Sciatic nerve (tissue), 2 donors: ENCODE results near the gene LPIN1. TPM values are rescaled to one million over a fixed set of nuclear protein-coding genes. Genes with fewer than 3 reads are reported as not detected.

Experiments
- ATAC-seq: fragments of 200-7000 bp; cut with Tn5 transposase; one replicate; pipeline ENCODE4 v1.9.1; 2020; ENCODE audit warnings: mild to moderate bottlenecking, moderate library complexity
- DNase-seq: peaks from one replicate; pipeline ENCODE4 v3.0.0-alpha.2; 2020; ENCODE audit warnings: low spot score
- intact Hi-C: fragments of 100-400 bp; cut with DNase I; formaldehyde crosslinking; loops from one replicate; pipeline ENCODE4 v1.14.2; 2022
- microRNA-seq: library from miRNA; unstranded; fragments of <30 nt; microRNA quantifications from one replicate; pipeline ENCODE4 v1.2.0, GENCODE V29; 2020
- total RNA-seq: library from RNA; stranded (reverse); fragmentation: NEBNext Ultra II Directional; extraction: Animal tissue kit (Norgen Biotek cat#: 25700); gene quantifications from one replicate; pipeline ENCODE4 v1.2.1, GENCODE V29; 2021
- donor health status: DM: no; HTN: no; CAD: no.
- donor health status: DM: no; HTN: no; CAD: no.

LPIN1 gene
- total RNA-seq, 1 donor from 2014 or later: 141 TPM

DNA sequence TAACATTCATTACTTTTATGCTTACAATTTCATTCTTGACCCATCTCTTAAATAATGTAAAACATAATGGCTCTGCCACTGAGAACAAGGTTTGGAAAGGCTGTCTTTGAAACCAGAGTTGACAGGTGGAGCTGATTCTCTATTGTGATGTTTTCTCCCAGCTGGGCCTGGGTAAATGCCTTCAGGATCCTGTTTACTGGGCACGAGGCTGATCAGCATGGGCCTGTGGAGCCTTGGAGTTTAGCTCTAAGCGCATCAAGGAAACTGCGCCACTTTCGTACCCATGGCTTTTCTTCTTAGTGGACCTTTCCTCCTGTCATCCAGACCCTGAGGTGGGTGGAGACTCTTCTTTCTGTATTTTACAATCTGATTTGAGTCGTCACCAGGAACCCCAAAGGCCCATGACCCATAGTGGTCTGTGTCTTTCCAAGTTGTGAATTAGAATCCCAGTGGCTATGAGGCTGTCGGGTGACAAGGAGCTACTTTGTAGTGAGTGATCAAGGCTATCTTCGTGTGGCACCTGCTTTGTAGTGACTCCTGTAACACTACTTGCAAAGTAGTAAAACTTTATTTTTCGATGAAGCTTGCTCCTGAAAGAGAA, 123.1 kb downstream of the LPIN1 start:
- intact Hi-C loops: loop anchor here (10.0 kb wide), 1 partner anchor 455 kb away; no protein-coding TSS in a partner anchor
- no peak for ATAC-seq
- DNase-seq: no peak

DNA sequence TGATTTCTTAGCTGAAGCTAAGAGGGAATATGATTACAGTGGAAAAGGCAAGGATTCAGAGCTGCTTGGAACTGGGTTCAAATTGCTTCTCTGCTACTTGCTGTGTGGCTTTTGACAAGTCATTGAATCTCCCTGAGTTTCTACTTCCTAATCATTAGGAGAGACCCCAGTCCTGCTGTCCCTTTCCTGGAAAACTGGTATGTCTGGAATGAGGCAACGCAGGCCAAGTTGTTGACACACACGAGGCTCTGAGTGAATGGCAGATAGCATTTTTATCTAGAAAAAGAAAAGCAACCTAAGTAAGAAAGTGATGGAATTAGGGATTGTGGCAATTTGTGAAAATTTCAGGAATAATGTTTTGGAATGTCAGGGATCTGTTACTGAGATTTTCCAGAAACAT, 123.6 kb downstream of the LPIN1 start:
- DNase-seq (no peak), ATAC-seq (no peak)
- intact Hi-C loops: no loop called here

DNA sequence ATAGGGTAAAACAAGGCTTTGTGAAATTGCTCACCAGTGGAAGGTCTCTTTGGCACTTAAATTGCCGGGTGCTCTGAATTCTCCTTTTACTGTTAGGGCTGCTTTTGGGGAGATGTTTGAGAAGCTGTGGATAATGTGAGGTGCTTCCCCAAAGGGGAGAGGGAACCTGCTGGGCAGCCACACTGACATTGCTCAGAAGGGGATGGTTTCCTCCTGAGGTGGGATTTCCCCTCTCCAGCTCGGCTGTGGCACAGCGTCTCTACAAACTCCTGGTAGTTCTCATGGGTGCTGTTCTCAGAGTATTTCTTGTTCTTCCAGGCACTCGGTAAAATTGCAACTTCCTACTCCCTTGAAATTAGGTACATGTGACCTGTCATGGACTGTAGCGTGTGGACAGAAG, 124.2 kb downstream of the LPIN1 start:
- ATAC-seq (no peak), DNase-seq (no peak)
- intact Hi-C loops: no loop called here

DNA sequence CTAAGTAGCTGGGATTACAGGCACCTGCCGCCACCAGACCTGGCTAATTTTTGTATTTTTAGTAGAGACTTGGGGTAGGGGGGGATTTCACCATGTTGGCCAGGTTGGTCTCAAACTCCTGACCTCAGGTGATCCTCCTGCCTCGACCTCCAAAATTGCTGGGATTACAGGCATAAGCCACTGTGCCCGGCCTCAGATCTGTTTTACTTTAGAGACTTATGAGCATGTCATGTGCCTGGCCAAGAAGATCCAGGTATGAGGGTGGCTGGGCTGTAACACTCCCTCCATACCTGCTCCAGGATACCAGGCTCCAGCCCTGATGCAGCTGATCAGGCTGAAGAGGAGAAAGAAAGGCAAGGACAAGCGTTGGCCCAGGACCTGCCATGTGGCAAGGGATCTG, 125.0 kb downstream of the LPIN1 start:
- intact Hi-C loops: no loop called here
- DNase-seq (no peak), ATAC-seq (no peak)

DNA sequence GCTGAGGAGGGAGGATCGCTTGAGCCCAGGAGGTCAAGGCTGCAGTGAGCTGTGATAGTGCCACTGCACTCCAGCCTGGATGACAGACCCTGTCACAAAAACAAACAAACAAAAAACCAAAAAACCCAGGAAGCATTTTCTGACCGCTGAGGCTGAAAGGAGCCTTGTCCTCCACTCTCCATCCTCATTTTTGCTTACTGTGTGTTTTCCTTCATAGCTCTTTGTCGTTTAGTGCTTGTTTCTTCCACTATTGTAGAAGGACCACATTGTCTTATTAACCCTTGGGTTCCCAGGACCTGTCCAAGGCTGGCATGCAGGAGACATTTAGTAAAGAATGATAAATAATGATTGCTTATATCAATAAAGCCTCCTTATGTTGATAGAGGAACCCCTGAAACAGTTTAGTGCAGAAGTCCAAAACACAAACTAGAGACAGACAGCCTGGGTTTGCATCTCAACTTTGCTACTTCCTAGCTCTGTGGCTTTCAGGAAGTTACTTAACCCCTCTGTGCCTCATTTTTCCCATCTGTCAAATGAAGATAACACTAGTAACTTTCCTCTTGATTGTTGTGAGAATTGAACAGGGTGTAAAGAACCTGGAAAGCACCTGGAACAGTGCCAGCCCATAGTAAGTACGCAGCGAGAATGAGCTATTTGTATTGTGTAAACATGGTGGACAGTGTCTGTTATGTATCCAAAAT, 126.0 kb downstream of the LPIN1 start:
- DNase-seq (no peak), ATAC-seq (no peak)
- intact Hi-C loops: no loop called here

DNA sequence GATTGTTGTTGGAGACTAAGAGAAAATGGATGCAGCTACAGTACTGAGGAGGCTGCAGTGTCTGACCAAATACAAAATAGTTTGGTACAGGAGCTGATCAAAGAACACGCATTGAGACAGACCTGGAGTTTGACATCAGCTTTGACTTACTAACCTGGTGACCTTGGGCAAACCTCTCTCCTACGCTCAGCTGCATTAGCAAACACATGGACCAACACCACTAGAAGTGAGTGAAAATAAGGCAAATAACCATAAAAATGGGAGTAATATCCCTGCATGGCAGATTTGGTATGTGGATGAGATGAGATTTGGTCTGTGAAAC, 126.5 kb downstream of the LPIN1 start:
- intact Hi-C loops: no loop called here
- ATAC-seq: no peak
- DNase-seq: no peak

DNA sequence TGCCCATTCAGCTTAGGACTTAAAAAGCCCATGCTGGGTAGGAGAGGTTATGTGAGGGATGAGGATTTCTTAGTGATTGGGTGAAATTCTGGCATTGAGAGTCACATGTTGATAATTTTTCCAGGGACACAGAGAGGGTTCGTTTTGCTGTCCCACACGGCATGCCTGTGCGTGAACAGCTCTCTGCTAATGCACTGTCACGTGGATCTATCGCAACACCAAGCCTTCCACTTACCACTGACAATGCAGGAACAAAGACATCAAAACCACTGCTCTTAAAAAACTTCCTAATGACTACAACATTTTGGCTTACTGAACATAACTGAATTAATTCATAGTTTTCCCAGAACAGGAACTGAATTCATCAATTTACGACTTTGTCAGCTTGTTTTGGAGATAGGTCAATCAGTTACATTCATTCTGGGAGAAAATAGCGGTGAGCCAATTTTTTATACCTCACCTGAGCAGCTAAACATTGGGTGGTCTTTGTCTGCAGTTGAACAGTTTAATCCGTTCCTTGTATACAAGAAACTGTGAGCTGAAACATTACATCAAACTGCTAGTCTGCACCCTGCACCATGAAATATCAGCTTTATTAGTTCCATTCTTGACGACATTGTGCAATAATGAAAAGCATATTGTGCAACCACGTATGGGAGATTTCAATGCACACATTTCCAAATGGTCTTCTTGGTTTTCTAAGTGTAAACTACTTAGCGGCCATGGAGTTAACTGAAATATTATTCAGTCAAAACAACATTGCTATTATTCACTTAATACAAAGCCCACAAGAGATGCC, 127.1 kb downstream of the LPIN1 start:
- intact Hi-C loops: no loop called here
- DNase-seq (no peak), ATAC-seq (no peak)

DNA sequence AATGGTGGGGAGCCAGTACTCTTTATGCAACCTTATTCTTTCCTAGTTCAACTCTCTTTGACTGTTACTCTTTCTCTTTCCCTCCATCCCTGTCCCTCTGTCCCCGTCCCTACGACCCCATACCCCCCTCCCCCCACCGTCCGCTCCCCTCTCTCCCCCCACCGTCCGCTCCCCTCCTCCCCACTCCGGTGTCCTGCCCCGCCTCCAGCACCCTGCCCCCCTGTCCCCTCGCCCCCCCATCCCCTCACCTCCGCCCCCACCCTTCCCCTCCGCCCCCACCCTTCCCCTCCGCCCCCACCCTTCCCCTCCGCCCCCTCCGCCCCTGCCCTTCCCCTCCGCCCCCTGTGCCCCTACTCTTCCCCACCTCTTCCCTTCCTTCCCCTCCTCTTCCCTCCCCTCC, 128.4 kb downstream of the LPIN1 start:
- intact Hi-C loops: no loop called here
- ATAC-seq: no peak
- no peak for DNase-seq

DNA sequence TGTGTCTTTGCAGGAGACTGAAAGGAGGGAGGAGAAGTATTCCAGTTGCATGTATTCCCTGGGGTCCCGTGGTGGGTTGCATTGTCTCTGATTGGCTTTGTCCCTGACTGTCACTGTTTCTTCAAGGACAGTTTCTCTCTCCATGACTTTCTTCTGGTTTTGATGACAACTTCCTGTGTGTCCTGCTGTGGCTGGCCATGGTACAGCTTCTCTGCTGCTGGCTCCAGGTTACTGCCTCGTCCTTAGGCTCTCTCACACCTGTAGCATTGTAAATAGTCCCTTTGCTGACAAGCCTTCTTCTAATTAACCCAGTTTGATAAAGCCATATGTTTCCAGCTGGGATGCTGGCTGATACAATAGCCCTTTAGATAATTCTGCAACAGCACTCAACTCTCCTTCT, 129.0 kb downstream of the LPIN1 start:
- intact Hi-C loops: no loop called here
- DNase-seq: no peak
- no peak for ATAC-seq

DNA sequence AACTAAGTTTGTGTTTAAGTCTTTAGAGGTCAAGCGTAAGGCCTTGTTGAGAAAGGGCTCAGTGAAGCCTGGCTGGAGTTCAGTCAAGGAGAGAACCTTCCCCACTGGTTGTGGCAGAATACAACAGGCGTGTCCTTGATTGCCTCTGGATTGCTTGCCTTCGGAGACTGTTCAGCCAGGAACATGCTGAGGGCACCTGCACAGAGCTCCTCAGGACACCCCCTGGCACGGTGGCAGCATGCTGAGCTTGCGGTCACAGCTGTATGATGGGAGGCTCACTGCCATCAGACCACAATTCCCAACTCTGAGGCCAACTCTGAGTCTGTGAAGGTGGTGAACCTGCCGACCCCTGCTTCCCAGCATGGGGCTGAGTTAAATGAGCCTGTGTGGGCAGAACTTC, 130.0 kb downstream of the LPIN1 start:
- ATAC-seq: no peak
- no peak for DNase-seq
- intact Hi-C loops: no loop called here

DNA sequence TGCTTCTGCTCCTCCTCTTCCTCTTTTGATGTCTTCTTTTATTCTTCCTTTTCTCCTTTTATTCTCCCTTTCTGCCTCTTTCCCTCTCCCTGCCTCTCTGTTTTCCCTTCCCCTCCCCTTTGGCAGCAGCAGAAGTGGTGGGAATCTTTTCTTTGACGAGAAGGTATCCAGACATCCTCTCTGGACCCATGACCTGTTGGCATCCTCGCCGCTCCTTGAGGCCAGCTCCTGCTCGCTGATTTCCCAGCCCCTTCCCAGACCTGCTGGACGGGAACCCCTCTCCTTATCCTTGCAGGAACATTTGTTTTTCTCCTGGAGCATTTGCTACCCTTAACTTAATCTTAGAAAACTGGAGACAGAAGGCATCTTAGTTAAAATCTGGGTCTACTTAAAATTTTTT, 130.5 kb downstream of the LPIN1 start:
- intact Hi-C loops: no loop called here
- ATAC-seq: no peak
- no peak for DNase-seq

Small RNA genes within 50 kb of the gene (microRNA-seq; reads per million reads assigned to microRNA genes)
- not detected for gene MIR4262
- gene MIR548S: not detected

Other genes starting within 250 kb of the LPIN1 start
- 6.5 TPM for gene GREB1, start 212.6 kb upstream of the LPIN1 start, total RNA-seq
- gene NTSR2, start 76.4 kb upstream of the LPIN1 start, total RNA-seq: not detected